Activated naive CD4-positive, alpha-beta T cell treated with anti-CD3 and anti-CD28 coated beads, Interleukin-2, amount 50 U/mL, for 72 hours (primary cell): ENCODE data around the gene HPCA. TPM values are rescaled to one million over a fixed set of nuclear protein-coding genes. Genes with fewer than 3 reads are reported as not detected.

ENCODE experiments used
- ATAC-seq, 2 donors: fragments of 150-1000 bp; cut with Tn5 transposase; 2 replicates each; pipeline ENCODE4 v1.10.0; 2021; ENCODE audit warnings: mild to moderate bottlenecking in 2 of 2, moderate library complexity in 2 of 2
- DNase-seq, 2 donors: peaks; one replicate each; pipeline ENCODE4 v3.0.0; 2021 to 2022; ENCODE audit warnings: low spot score in 2 of 2
- H3K27ac Mint-ChIP-seq, 2 donors: one replicate each; pipeline ENCODE4 v1.8.0; 2022; ENCODE audit warnings: mild to moderate bottlenecking in 2 of 2, mixed read lengths in 2 of 2
- H3K36me3 Mint-ChIP-seq, 2 donors: one replicate each; pipeline ENCODE4 v1.8.0; 2022; ENCODE audit warnings: mixed read lengths in 2 of 2
- H3K9me3 Mint-ChIP-seq, 2 donors: one replicate each; pipeline ENCODE4 v1.8.0; 2022; ENCODE audit warnings: mixed read lengths in 2 of 2
- total RNA-seq, 2 donors: library from RNA; stranded (reverse); gene quantifications; one replicate each; pipeline ENCODE4 v1.2.3, GENCODE V29; 2022

HPCA gene
- total RNA-seq, 2 donors from 2014 or later: 0.35 to 0.87 TPM

- ATAC-seq: no peak
- H3K27ac Mint-ChIP-seq: no peak overlapping the region
- no peak for DNase-seq
- H3K9me3 Mint-ChIP-seq: no peaks in the 10 kb centered on the region
- peaks cover 0 to 5% of the 10 kb centered on the region in 2 donors for H3K36me3 Mint-ChIP-seq
Measured at GRCh38 chr1:32894019-32894600, 7.8 kb downstream of the HPCA start.

- ATAC-seq (no peak), DNase-seq (no peak)
- Mint-ChIP-seq H3K9me3 (no peaks in the 10 kb centered on the region), H3K27ac (no peak overlapping the region), H3K36me3 (peaks cover 0 to 5% of the 10 kb centered on the region in 2 donors)
Measured at GRCh38 chr1:32894681-32895080, 8.4 kb downstream of the HPCA start.

DNA sequence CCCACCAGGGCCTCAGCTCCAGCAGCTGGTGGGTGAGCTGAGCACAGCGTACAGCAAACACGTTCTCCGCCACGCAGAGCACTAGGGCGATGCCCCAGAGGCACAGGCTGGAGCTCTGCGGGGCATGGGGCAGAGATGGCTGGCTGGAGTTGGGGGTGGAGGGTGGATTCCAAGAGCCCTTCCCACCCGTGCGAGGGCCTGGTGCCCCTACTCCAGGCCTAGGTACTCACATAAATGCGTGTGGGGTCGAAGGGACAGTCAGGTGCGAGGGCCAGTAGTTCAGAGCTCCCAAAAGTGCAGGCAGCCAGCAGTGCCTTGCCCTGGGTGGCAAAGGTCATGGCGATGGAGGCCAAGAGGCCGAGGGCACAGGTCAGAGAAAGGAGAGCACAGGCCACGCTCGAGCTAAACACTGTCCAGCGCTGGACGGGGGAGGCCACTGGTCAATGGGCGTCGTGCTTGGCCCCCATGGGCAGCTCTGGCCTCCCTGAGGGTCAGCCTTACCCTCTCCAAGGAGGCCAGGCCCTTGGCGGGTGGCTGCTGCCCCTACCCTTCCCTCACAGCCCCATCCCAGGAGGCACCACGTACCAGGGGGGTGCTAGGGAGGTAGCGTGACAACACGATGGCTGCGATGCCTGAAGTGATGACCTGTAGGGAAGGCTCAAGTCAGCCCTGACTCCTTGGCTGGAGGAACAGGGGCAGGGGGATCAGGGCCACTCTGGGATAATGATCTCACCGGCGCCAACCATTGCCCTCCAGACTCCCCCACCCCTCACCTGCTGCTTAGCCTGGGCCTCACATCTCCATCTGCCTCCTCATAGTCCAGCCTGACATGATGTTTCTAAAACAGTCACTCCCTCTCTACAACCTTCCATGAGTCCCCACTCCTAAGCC lies 9.3 kb downstream of the HPCA start:
- Mint-ChIP-seq H3K27ac (no peak overlapping the region), H3K36me3 (peaks cover 0 to 5% of the 10 kb centered on the region in 2 donors), H3K9me3 (no peaks in the 10 kb centered on the region)
- DNase-seq (no peak), ATAC-seq (no peak)

DNA sequence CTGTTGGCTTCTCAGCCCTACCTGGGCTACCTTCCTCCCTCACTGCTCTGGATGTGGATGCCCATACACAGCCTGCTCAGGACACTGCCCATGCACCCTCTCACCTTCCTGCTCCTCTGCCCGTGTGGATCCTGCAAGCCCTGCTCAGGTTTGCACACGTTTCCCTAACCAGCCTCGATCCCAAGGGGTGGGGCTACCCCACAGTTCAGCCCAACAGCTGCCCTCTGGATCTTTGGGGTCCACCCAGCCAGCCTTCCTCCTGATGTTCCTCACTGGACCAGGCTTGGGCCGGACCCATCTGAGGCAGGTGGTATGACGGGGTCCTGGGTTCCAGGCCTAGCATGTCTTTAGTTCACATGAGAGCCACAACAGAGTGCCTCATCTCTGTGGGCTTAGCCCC lies 10.2 kb downstream of the HPCA start:
- H3K36me3 Mint-ChIP-seq: peaks cover 0 to 5% of the 10 kb centered on the region in 2 donors
- no peak for ATAC-seq
- H3K9me3 Mint-ChIP-seq: no peaks in the 10 kb centered on the region
- DNase-seq: no peak
- peak overlapping the region in 1 of 2 donors; percentile 58 for H3K27ac Mint-ChIP-seq

- H3K27ac Mint-ChIP-seq: no peak overlapping the region
- H3K9me3 Mint-ChIP-seq: no peaks in the 10 kb centered on the region
- no peaks in the 10 kb centered on the region for H3K36me3 Mint-ChIP-seq
- DNase-seq (no peak), ATAC-seq (no peak)
Measured at GRCh38 chr1:32897082-32898049, 11.1 kb downstream of the HPCA start.

DNA sequence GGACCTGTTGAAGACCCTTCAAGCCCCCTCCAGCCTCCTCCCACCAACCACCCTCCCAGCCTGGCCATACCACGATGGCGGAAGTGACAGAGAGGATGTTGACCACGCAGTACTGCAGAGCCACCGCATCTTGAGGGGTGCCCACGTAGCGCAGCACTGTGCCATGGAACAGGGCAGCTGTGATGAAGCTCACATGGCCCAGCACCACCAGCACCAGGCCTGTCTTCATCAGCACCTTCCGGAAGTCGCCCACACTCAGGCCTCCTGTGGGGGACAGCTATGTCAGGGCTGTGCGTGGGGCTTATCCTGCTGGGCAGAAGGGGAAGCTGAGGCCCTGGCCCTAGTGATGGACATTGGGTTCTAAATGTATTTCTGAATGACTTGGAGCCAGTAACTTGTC lies 11.8 kb downstream of the HPCA start:
- no peak for ATAC-seq
- Mint-ChIP-seq H3K9me3 (no peaks in the 10 kb centered on the region), H3K36me3 (no peaks in the 10 kb centered on the region), H3K27ac (no peak overlapping the region)
- no peak for DNase-seq

GRCh38 chr1:32898958-32899357 lies 12.7 kb downstream of the HPCA start:
- Mint-ChIP-seq H3K9me3 (no peaks in the 10 kb centered on the region), H3K27ac (no peak overlapping the region), H3K36me3 (no peaks in the 10 kb centered on the region)
- no peak for ATAC-seq
- DNase-seq: no peak

DNA sequence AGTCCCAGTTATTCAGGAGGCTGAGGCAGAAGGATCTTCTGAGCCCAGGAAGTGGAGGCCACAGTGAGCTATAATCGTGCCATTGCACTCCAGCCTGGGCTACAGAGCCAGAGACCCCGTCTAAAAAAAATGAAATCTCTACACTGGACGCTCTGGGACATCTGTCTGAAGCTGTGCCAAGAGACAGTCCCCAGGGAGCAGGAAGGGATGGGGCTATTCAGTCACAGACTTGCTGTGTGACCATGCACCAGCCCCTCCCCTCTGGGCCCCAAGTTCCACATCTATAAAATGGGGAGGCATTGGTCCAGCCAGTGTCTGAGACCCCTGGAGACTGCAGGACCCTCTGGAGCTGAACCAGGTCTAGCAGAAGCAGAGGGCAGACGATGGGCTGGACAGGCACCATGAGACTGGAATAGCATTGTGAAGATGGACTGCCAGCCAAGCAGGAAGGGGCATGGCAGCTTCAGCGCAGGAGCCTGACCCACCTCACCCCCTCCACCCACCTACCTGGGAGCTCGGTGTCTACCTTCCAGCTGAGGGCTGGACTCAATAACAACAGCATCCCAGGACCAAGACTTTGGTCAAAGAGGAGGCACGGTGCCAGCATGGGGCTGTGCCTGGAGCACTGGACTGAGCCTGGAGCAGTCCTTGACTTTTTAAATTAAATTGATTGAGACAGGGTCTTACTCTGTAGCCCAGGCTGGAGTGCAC lies 13.4 kb downstream of the HPCA start:
- ATAC-seq (no peak), DNase-seq (no peak)
- no peaks in the 10 kb centered on the region for H3K9me3 Mint-ChIP-seq
- no peak overlapping the region for H3K27ac Mint-ChIP-seq
- H3K36me3 Mint-ChIP-seq: no peaks in the 10 kb centered on the region

GRCh38 chr1:32900371-32900955 lies 14.2 kb downstream of the HPCA start:
- no peaks in the 10 kb centered on the region for H3K36me3 Mint-ChIP-seq
- H3K27ac Mint-ChIP-seq: no peak overlapping the region
- H3K9me3 Mint-ChIP-seq: no peaks in the 10 kb centered on the region
- ATAC-seq: no peak
- DNase-seq: no peak

DNA sequence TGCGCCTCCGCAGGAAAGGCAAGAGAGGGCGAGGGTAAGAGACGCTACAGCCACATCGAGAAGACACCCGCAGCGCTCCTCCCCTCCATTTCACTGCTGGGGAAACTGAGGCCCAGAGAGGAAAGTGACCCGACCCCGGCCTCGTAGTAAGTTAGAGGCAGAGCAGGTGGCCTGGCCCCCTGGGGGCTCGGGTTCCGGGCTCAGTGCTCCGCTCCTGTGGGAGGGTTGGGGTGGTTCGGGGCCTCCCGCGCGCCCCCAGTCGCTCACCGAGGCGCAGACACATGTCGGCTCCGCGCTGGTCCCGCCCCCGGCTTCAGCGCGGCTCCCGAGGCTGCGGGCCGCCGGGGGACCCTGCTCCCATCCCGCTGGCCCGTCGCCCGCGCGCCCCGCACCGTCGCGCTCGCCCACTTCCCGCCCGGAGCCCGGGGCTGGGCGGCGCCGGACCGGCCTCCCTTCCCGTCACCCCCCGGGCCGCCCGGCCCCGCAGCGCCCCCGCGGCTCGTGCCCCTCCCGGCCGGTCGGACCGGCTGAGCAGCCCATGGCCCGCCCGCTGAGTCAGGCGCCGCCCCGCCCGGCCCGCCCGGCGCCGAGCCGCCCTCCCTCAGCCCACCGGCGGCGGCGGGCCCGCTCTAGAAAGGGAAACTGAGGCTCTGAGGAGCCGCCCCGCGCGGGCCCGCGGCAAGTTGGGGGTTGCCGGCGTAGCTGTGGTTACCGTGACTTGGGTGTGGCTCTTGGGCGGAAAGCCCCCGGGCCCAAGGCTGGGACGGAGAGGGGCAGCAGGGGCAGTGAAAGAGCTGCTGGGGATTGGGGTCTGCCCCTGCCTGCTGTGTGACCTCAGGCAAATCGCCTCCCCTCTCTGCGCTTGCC lies 14.9 kb downstream of the HPCA start, which contains the start of gene TMEM54:
Gene TMEM54, minus strand, starts transcription at position 434 of the 867 bp plus-strand sequence. Its CDS starts 151 bp downstream, at position 283.
- Mint-ChIP-seq H3K9me3 (no peaks in the 10 kb centered on the region), H3K36me3 (no peaks in the 10 kb centered on the region), H3K27ac (no peak within 1 kb of the TSS)
- peak; percentile 58 to 65 for ATAC-seq
- peak in 1 of 2 donors; percentile 32 for DNase-seq

DNA sequence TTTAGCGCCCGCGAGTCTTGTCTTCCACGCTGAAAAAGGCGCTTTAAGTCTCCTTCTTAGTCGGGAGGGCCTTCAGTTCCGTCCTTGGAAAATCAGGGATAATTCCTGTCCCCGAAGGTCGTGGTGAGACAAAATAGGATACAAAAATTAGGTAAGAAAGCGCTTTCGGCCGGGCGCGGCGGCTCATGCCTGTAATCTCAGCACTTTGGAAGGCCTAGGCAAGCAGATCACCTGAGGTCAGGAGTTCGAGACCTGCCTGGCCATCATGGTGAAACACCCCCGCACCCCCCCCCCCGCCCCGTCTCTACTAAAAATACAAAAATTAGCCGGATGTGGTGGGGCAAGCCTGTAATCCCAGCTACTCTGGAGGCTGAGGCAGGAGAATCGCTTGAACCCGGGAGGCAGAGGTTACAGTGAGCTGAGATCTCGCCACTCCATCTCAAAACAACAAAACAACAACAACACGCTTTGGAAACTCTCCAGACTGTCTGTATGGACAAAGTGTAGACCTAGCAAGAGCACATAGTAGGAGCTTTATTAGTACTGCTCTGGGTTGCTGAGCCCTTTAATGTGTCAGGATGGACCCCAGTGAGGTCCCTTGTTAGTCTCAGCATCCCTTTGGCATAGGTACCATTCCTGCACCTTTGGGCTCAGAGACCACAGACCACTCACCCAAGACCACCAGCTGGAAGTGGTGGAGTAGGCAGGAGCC lies 15.7 kb downstream of the HPCA start:
- no peaks in the 10 kb centered on the region for H3K36me3 Mint-ChIP-seq
- H3K27ac Mint-ChIP-seq: no peak overlapping the region
- ATAC-seq (no peak), DNase-seq (no peak)
- no peaks in the 10 kb centered on the region for H3K9me3 Mint-ChIP-seq

DNA sequence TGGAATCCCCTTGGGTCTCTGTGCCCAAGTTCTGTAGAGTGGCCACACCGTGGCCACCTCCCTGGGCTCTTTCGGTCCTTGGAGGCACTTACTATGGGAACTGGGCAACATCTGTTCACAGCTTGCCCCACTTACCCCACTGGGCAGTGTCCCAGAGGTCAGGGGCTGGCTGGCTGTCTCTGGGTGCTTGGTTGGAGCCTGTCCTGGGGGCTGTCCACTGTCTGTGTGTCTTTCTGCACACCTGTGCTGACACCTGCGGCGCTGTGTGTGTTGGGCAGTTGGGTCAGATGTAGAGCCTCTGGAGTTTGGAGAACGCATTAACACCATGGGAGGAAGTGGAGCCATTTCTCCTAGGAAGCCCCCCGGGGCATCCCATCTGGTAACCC lies 16.2 kb downstream of the HPCA start:
- Mint-ChIP-seq H3K27ac (no peak overlapping the region), H3K9me3 (no peaks in the 10 kb centered on the region), H3K36me3 (no peaks in the 10 kb centered on the region)
- DNase-seq: no peak
- no peak for ATAC-seq

DNA sequence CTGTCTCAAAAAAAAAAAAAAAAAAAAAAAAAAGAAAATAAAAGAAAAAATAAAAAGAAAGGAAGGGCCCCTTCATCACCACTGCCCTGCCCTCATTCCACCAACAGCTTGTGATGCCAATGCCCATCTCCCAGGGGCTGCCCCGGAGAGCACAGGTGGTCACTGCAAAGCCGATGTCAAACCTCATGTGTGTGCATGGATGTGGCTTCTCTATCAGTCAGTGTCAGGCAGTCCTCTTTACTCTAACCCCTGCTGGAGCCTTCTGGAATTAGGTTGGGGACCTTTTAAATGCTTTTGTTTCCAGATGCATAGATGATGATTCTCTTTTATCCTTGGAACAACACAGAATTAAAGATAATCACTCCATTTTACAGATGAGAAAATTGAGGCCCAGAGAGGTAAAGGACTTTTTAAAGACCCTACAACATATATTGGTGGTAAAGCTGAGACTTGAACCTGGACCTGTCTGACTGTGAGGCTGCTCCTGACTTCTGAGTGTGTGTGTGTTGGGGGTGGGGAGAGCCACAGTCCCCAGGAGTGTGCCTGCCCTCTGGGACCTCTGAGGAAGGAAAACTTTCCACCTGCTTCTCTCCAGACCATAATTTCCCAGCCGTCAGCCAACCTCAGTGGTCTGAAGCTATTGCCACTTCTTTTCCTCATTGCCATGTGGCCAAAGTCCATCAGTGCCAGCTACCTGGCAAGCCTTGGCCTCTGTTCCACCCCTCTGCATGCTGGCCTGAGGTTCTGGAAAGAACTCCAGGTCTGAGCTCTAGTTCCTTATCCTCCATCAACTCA lies 17.9 kb downstream of the HPCA start:
- H3K9me3 Mint-ChIP-seq: no peaks in the 10 kb centered on the region
- DNase-seq (no peak), ATAC-seq (no peak)
- H3K27ac Mint-ChIP-seq: no peak overlapping the region
- no peaks in the 10 kb centered on the region for H3K36me3 Mint-ChIP-seq

- Mint-ChIP-seq H3K27ac (no peak overlapping the region), H3K9me3 (no peaks in the 10 kb centered on the region), H3K36me3 (no peaks in the 10 kb centered on the region)
- DNase-seq (no peak), ATAC-seq (no peak)
Measured at GRCh38 chr1:32904797-32905196, 18.5 kb downstream of the HPCA start.
